ENCODE results near the gene C16orf54. TPM values are rescaled to one million over a fixed set of nuclear protein-coding genes. Genes with fewer than 3 reads are reported as not detected.
"Not testable (repeated sequence)": the region's sequence is repeated elsewhere in the genome, so short reads cannot be mapped to it uniquely, and the experiment has no call there.

The C16orf54 gene
- total RNA-seq, 1 experiment from 2014 or later, result 0.86 TPM

DNA sequence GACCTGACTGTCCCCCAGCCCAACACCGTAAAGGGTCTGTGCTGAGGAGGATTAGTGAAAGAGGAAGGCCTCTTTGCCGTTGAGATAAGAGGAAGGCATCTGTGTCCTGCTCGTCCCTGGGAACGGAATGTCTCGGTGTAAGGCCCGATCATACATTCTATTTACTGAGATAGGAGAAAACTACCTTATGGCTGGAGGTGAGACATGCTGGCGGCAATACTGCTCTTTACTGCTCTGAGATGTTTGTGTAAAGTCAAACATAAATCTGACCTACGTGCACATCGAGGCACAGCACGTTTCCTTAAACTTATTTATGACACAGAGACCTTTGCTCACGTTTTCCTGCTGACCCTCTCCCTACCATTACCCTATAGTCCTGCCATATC is 5.2 kb downstream of the C16orf54 start:
- not testable (repeated sequence) for H3K36me3 ChIP-seq (ENCODE audit: insufficient read depth, low read length); H3K4me2 ChIP-seq (ENCODE audit: low read depth, low read length, poor library complexity, severe bottlenecking); H3K9me3 ChIP-seq (ENCODE audit: low read length); H2AFZ ChIP-seq (ENCODE audit: low read length); H3K9ac ChIP-seq (ENCODE audit: low read length); H4K20me1 ChIP-seq (ENCODE audit: insufficient read depth, low read depth, low read length); H3K27me3 ChIP-seq (ENCODE audit: low read length); H3K4me1 ChIP-seq (ENCODE audit: low read length); H3K9me2 ChIP-seq (replicated peaks; ENCODE audit: insufficient read depth, low read length); H3K79me2 ChIP-seq (ENCODE audit: low read length); H3K4me3 ChIP-seq (ENCODE audit: low read length); H3K27ac ChIP-seq (ENCODE audit: low read length); DNase-seq

DNA sequence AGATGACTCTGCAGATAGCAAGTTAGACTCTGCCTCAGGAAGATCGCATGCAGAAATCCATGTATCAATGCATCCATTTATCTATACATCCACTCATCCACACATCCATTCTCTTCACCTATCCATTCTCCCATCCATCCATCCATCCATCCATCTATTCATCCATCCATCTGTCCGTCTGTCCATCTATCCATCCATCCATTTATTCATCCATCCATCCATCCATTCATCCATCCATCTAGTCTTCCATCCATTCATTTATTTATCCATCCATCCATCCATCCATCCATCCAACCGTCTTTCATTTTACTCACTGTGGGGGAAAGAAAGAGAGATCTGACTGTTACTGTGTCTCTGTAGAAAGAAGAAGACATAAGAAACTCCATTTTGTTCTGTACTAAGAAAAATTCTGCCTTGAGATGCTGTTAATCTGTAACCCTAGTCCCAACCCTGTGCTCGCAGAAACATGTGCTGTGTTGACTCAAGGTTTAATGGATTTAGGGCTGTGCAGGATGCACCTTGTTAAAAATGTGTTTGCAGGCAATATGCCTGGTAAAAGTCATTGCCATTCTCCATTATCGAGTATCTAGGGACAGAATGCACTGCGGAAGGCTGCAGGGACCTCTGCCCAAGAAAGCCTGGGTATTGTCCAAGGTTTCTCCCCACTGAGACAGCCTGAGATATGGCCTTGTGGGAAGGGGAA is 5.7 kb downstream of the C16orf54 start:
- not testable (repeated sequence) for H3K9me3 ChIP-seq (ENCODE audit: low read length); H3K79me2 ChIP-seq (ENCODE audit: low read length); DNase-seq; H3K4me2 ChIP-seq (ENCODE audit: low read depth, low read length, poor library complexity, severe bottlenecking); H3K36me3 ChIP-seq (ENCODE audit: insufficient read depth, low read length); H3K9ac ChIP-seq (ENCODE audit: low read length); H3K27me3 ChIP-seq (ENCODE audit: low read length); H3K4me3 ChIP-seq (ENCODE audit: low read length); H2AFZ ChIP-seq (ENCODE audit: low read length); H4K20me1 ChIP-seq (ENCODE audit: insufficient read depth, low read depth, low read length); H3K4me1 ChIP-seq (ENCODE audit: low read length); H3K27ac ChIP-seq (ENCODE audit: low read length); H3K9me2 ChIP-seq (replicated peaks; ENCODE audit: insufficient read depth, low read length)

DNA sequence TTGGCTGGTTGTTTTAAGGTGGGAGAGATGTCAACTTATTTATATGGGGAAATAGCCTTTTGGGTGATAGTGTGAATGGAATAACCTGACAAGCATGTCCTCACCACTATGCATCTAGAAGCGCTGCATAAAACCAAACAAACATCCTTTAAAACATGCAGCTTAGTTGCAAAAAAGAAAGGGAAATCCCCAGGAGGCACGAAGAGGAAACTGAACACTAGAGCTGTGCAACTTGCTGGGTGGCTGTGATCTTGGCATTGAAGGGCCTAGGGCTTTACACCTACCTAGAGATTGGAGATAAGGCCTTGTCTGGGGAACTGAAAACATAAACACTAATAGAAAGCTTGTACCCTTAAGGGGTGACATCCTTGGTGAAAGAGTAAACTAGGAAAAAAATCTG is 7.3 kb downstream of the C16orf54 start:
- no peaks in the 10 kb centered on the region for H3K9me3 ChIP-seq (ENCODE audit: low read length)
- H3K4me1 ChIP-seq (ENCODE audit: low read length), result no peaks in the 10 kb centered on the region
- H2AFZ ChIP-seq (ENCODE audit: low read length), result no peak overlapping the region
- H3K9ac ChIP-seq (ENCODE audit: low read length), result no peak overlapping the region
- H3K36me3 ChIP-seq (ENCODE audit: insufficient read depth, low read length), result no peaks in the 10 kb centered on the region
- no peaks in the 10 kb centered on the region for H4K20me1 ChIP-seq (ENCODE audit: insufficient read depth, low read depth, low read length)
- no peak overlapping the region for H3K4me3 ChIP-seq (ENCODE audit: low read length)
- no peak overlapping the region for H3K4me2 ChIP-seq (ENCODE audit: low read depth, low read length, poor library complexity, severe bottlenecking)
- H3K79me2 ChIP-seq (ENCODE audit: low read length), result no peaks in the 10 kb centered on the region
- DNase-seq, result no peak
- H3K27me3 ChIP-seq (ENCODE audit: low read length), result no peaks in the 10 kb centered on the region
- no peak overlapping the region for H3K27ac ChIP-seq (ENCODE audit: low read length)
- no peaks in the 10 kb centered on the region for H3K9me2 ChIP-seq (replicated peaks; ENCODE audit: insufficient read depth, low read length)

- no peaks in the 10 kb centered on the region for H3K79me2 ChIP-seq (ENCODE audit: low read length)
- no peaks in the 10 kb centered on the region for H3K4me1 ChIP-seq (ENCODE audit: low read length)
- H3K4me2 ChIP-seq (ENCODE audit: low read depth, low read length, poor library complexity, severe bottlenecking), result no peak overlapping the region
- H3K9me2 ChIP-seq (replicated peaks; ENCODE audit: insufficient read depth, low read length), result no peaks in the 10 kb centered on the region
- no peaks in the 10 kb centered on the region for H3K36me3 ChIP-seq (ENCODE audit: insufficient read depth, low read length)
- H3K27ac ChIP-seq (ENCODE audit: low read length), result no peak overlapping the region
- no peaks in the 10 kb centered on the region for H3K27me3 ChIP-seq (ENCODE audit: low read length)
- H4K20me1 ChIP-seq (ENCODE audit: insufficient read depth, low read depth, low read length), result no peaks in the 10 kb centered on the region
- H2AFZ ChIP-seq (ENCODE audit: low read length), result no peak overlapping the region
- no peak overlapping the region for H3K9ac ChIP-seq (ENCODE audit: low read length)
- DNase-seq, result no peak
- no peak overlapping the region for H3K4me3 ChIP-seq (ENCODE audit: low read length)
- H3K9me3 ChIP-seq (ENCODE audit: low read length), result no peaks in the 10 kb centered on the region
These were observed 8.1 kb downstream of the C16orf54 start for GRCh38 chr16:29737713-29738112.

DNA sequence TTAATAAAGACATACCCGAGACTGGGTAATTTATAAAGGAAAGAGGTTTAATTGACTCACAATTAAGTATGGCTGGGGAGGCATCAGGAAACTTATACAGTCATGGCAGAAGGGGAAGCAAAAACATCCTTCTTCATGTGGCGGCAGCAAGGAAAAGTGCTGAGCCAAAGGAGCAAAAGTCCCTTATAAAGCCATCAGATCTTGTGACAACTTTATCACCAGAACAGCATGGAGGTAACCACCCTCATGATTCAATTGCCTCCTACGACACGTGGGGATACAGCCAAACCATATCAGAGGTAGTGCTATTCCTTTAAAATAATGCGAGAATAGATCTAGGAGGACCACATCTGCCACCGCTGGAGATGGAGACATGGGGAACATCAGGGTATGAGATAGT is 9.0 kb downstream of the C16orf54 start:
- no peaks in the 10 kb centered on the region for H3K4me1 ChIP-seq (ENCODE audit: low read length)
- no peaks in the 10 kb centered on the region for H3K79me2 ChIP-seq (ENCODE audit: low read length)
- H4K20me1 ChIP-seq (ENCODE audit: insufficient read depth, low read depth, low read length), result no peaks in the 10 kb centered on the region
- no peak overlapping the region for H3K4me3 ChIP-seq (ENCODE audit: low read length)
- no peak overlapping the region for H3K27ac ChIP-seq (ENCODE audit: low read length)
- no peaks in the 10 kb centered on the region for H3K9me3 ChIP-seq (ENCODE audit: low read length)
- DNase-seq, result no peak
- H3K9ac ChIP-seq (ENCODE audit: low read length), result no peak overlapping the region
- no peaks in the 10 kb centered on the region for H3K9me2 ChIP-seq (replicated peaks; ENCODE audit: insufficient read depth, low read length)
- no peak overlapping the region for H3K4me2 ChIP-seq (ENCODE audit: low read depth, low read length, poor library complexity, severe bottlenecking)
- H3K36me3 ChIP-seq (ENCODE audit: insufficient read depth, low read length), result no peaks in the 10 kb centered on the region
- no peak overlapping the region for H2AFZ ChIP-seq (ENCODE audit: low read length)
- no peaks in the 10 kb centered on the region for H3K27me3 ChIP-seq (ENCODE audit: low read length)

GRCh38 chr16:29736112-29736511 is 9.7 kb downstream of the C16orf54 start:
- Histone ChIP-seq H2AFZ (ENCODE audit: low read length) (no peak overlapping the region), H3K9ac (ENCODE audit: low read length) (no peak overlapping the region), H3K4me1 (ENCODE audit: low read length) (peaks cover 2% of the 10 kb centered on the region), H3K27me3 (ENCODE audit: low read length) (no peaks in the 10 kb centered on the region), H4K20me1 (ENCODE audit: insufficient read depth, low read depth, low read length) (no peaks in the 10 kb centered on the region), H3K36me3 (ENCODE audit: insufficient read depth, low read length) (no peaks in the 10 kb centered on the region), H3K9me2 (replicated peaks; ENCODE audit: insufficient read depth, low read length) (no peaks in the 10 kb centered on the region), H3K27ac (ENCODE audit: low read length) (no peak overlapping the region), H3K4me3 (ENCODE audit: low read length) (no peak overlapping the region), H3K79me2 (ENCODE audit: low read length) (no peaks in the 10 kb centered on the region), H3K9me3 (ENCODE audit: low read length) (no peaks in the 10 kb centered on the region), H3K4me2 (ENCODE audit: low read depth, low read length, poor library complexity, severe bottlenecking) (no peak overlapping the region)
- no peak for DNase-seq

DNA sequence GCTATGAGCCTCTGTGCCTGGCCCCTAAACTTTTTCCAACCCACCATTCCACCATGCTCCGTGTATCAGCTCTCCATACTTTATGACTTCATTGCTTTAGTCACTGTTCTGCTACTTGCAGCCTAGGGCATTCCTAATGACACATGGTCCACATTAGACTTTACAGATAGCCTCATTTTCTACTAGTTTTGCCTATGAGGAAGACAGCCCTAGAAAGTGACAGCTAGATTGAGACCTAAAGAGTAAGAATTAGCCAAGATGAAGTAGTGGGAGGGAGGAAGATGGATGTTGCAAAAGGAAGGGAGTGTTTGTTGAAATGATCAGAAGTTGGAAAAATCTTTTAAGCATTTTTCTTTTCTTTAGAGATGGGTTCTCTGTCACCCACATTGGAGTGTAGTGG is 11.0 kb downstream of the C16orf54 start:
- Histone ChIP-seq H3K27ac (ENCODE audit: low read length) (no peak overlapping the region), H3K9me2 (replicated peaks; ENCODE audit: insufficient read depth, low read length) (no peaks in the 10 kb centered on the region), H3K4me1 (ENCODE audit: low read length) (peaks cover 8% of the 10 kb centered on the region), H3K4me2 (ENCODE audit: low read depth, low read length, poor library complexity, severe bottlenecking) (no peak overlapping the region), H3K9me3 (ENCODE audit: low read length) (no peaks in the 10 kb centered on the region), H3K27me3 (ENCODE audit: low read length) (no peaks in the 10 kb centered on the region), H4K20me1 (ENCODE audit: insufficient read depth, low read depth, low read length) (no peaks in the 10 kb centered on the region), H3K79me2 (ENCODE audit: low read length) (no peaks in the 10 kb centered on the region), H3K9ac (ENCODE audit: low read length) (no peak overlapping the region), H2AFZ (ENCODE audit: low read length) (no peak overlapping the region), H3K36me3 (ENCODE audit: insufficient read depth, low read length) (no peaks in the 10 kb centered on the region), H3K4me3 (ENCODE audit: low read length) (no peak overlapping the region)
- no peak for DNase-seq

DNA sequence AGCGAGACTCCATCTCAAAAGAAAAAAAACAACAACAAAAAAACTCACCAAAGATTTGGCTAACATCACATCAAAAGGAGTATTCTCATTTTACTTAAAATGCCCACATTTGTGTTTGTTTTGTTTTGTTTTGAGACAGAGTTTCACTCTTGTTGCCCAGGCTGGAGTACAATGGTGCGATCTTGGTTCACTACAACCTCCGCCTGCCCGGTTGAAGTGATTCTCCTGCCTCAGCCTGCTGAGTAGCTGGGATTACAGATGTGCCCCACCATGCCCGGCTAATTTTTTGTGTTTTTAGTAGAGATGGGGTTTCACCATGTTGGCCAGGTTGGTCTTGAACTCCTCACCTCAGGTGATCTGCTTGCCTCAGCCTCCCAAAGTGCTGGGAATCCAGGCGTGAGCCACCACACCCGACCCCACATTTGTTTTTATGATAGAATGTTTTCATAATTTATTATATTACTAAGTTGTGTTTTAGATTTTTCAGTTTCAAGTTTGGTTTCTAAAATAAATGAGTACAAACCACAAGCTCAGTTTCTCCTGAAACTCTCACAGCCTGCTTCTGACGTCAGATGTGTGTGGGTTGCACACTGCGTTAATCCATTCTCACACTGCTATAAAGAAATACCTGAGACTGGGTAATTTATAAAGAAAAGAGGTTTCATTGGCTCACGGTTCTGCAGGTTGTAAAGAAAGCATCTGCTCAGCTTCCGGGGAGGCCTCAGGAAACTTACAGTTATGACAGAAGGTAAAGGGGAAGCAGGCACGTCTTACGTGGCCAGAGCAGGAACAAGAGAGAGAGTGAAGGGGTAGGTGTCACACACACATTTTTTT is 13.8 kb downstream of the C16orf54 start:
- H3K9me2 ChIP-seq (replicated peaks; ENCODE audit: insufficient read depth, low read length); H3K4me3 ChIP-seq (ENCODE audit: low read length); H4K20me1 ChIP-seq (ENCODE audit: insufficient read depth, low read depth, low read length); H2AFZ ChIP-seq (ENCODE audit: low read length); H3K27me3 ChIP-seq (ENCODE audit: low read length); H3K4me2 ChIP-seq (ENCODE audit: low read depth, low read length, poor library complexity, severe bottlenecking); H3K4me1 ChIP-seq (ENCODE audit: low read length); H3K9me3 ChIP-seq (ENCODE audit: low read length); H3K36me3 ChIP-seq (ENCODE audit: insufficient read depth, low read length); DNase-seq; H3K9ac ChIP-seq (ENCODE audit: low read length); H3K79me2 ChIP-seq (ENCODE audit: low read length); H3K27ac ChIP-seq (ENCODE audit: low read length): not testable (repeated sequence)

Data from Karpas-422 (cell line).